ENCODE measurements around the gene TGIF2. TPM values are rescaled to one million over a fixed set of nuclear protein-coding genes. Genes with fewer than 3 reads are reported as not detected.

TGIF2 gene
- total and polyA plus RNA-seq, 2 experiments from 2014 or later: 6.7 to 9.3 TPM

DNA sequence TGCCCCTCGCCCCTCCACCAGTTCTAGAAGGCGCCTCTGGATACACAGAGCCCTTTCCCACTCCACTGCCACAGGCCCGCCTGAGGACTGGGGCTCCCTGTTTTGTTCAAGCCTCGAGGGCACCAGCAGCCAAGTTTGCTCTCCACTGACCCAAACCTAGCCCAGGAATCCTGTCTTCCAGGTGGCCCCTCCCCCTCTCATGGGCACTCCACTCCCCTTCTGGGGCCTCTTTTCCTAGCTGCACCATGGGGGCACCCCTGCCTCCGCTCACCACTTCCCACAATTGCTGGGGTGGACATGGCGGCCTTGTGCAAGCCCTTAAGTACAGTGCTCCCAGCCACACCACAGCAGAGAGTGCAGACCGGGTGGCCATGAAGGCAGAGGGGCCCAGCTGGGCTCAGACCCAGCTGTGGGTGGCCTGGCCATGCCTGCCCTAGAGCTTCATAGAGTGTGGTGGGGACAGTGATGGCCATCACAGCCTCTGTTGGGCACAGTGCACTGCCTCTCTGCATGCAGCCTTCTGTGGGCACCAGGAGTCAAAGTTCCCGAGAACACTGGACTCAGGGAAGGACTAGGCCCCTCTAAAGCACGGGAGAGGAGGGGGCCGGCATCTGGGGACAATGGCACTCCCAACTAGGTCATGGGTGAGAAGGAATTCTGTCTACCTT is 30.7 kb upstream of the TGIF2 start:
- in situ Hi-C loops (cut with MboI): no loop called here
- DNase-seq: no peak
- H4K20me1 ChIP-seq (ENCODE audit: insufficient read depth): peaks cover 4% of the 10 kb centered on the region; the same call in 1 of the 2 replicates
- H3K4me2 ChIP-seq (ENCODE audit: unreplicated experiment): peak overlapping the region; percentile 91
- no peak overlapping the region for H2AFZ ChIP-seq
- 81 to 88% methylated on average over 9 to 10 of the region's 10 CpGs for WGBS, 2 experiments (ENCODE audit: low coverage in 1 of 2, low lambda C conversion rate in 2 of 2, missing lambda C conversion rate in 2 of 2)
- H3K9ac ChIP-seq: peak overlapping the region; percentile 95
- peak overlapping the region; percentile 97 for H3K4me3 ChIP-seq
- H3K27me3 ChIP-seq (replicated peaks; ENCODE audit: insufficient read depth): no peaks in the 10 kb centered on the region
- H3F3A ChIP-seq (ENCODE audit: insufficient read depth): peaks cover 44% of the 10 kb centered on the region
- TF ChIP-seq EZH2phosphoT487 (IDR thresholded peaks at IDR 0.05; ENCODE audit: insufficient read depth, low read depth) (no peak), EZH2 (IDR thresholded peaks at IDR 0.05; ENCODE audit: insufficient read depth, poor library complexity, severe bottlenecking) (no peak)
- no peaks in the 10 kb centered on the region for H3K9me3 ChIP-seq (ENCODE audit: low read depth)
- H3K27ac ChIP-seq: peak overlapping the region; percentile 88
- peaks cover 22% of the 10 kb centered on the region for H3K4me1 ChIP-seq (ENCODE audit: insufficient read depth)
- H3K9me2 ChIP-seq (ENCODE audit: insufficient read depth): no peaks in the 10 kb centered on the region
- peaks cover 49% of the 10 kb centered on the region for H3K79me2 ChIP-seq (ENCODE audit: insufficient read depth)
- peaks cover 26% of the 10 kb centered on the region for H3K36me3 ChIP-seq (ENCODE audit: low read depth)

DNA sequence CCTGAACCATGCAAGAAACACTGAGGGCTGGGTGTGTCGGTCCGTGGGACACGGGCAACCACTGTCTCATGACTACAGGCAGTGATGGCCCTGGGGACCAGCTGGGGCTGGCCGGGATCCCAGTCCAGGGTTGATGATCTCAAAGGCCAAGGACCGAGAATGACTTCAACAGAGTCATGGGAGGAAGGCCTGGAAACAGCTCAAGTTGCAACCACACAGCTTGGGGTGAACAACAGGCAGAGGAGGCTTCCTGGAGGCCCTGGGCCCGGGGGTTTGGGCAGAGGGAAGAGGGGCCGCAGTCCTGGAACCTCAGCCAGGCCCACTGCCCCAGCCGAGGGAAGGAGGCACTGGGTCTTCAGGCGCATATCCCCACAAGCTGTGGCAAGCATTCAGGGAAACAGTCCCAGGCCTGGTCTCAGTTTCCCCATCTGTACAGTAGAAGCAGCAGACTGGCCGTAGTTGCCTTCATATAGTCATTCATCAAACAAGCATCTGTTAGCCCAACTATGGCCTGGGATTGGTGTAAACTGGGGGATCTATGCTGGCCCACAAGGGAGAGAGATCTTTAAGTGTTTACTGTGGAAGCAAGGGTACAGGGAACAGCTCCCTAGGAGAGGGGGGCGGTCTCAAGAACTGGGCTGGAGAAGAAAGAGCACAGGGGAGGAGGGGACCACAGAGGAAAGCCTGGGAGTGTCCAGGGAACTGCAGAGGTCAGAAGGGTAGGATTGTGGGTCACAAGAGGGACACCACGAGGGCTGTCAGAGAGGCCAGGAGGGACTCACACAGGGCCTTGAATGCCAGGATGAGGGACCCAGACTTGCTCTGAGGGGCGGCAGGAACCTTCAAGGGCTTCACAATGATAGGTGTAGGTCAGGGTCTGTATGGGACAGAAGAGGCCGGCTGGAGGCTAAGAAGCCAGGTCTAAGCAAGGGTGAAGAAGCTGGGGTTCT is 29.9 kb upstream of the TGIF2 start:
- Histone ChIP-seq H3K9me3 (ENCODE audit: low read depth) (no peaks in the 10 kb centered on the region), H3F3A (ENCODE audit: insufficient read depth) (peaks cover 42% of the 10 kb centered on the region), H3K9me2 (ENCODE audit: insufficient read depth) (no peaks in the 10 kb centered on the region), H3K36me3 (ENCODE audit: low read depth) (peaks cover 29% of the 10 kb centered on the region), H3K4me1 (ENCODE audit: insufficient read depth) (peaks cover 22% of the 10 kb centered on the region), H3K4me2 (ENCODE audit: unreplicated experiment) (peak overlapping the region; percentile 91), H3K9ac (peak overlapping the region; percentile 95), H2AFZ (no peak overlapping the region), H3K27ac (peak overlapping the region; percentile 88), H4K20me1 (ENCODE audit: insufficient read depth) (peaks cover 4% of the 10 kb centered on the region; the same call in 1 of the 2 replicates), H3K27me3 (replicated peaks; ENCODE audit: insufficient read depth) (no peaks in the 10 kb centered on the region), H3K4me3 (peak overlapping the region; percentile 97), H3K79me2 (ENCODE audit: insufficient read depth) (peaks cover 49% of the 10 kb centered on the region)
- in situ Hi-C loops (cut with MboI): no loop called here
- DNase-seq: peak; percentile 92
- TF ChIP-seq EZH2 (IDR thresholded peaks at IDR 0.05; ENCODE audit: insufficient read depth, poor library complexity, severe bottlenecking): no peak
- no peak for TF ChIP-seq EZH2phosphoT487 (IDR thresholded peaks at IDR 0.05; ENCODE audit: insufficient read depth, low read depth)
- WGBS, 2 experiments (ENCODE audit: low coverage in 1 of 2, low lambda C conversion rate in 2 of 2, missing lambda C conversion rate in 2 of 2): 42 to 45% methylated on average over 13 to 14 of the region's 14 CpGs

DNA sequence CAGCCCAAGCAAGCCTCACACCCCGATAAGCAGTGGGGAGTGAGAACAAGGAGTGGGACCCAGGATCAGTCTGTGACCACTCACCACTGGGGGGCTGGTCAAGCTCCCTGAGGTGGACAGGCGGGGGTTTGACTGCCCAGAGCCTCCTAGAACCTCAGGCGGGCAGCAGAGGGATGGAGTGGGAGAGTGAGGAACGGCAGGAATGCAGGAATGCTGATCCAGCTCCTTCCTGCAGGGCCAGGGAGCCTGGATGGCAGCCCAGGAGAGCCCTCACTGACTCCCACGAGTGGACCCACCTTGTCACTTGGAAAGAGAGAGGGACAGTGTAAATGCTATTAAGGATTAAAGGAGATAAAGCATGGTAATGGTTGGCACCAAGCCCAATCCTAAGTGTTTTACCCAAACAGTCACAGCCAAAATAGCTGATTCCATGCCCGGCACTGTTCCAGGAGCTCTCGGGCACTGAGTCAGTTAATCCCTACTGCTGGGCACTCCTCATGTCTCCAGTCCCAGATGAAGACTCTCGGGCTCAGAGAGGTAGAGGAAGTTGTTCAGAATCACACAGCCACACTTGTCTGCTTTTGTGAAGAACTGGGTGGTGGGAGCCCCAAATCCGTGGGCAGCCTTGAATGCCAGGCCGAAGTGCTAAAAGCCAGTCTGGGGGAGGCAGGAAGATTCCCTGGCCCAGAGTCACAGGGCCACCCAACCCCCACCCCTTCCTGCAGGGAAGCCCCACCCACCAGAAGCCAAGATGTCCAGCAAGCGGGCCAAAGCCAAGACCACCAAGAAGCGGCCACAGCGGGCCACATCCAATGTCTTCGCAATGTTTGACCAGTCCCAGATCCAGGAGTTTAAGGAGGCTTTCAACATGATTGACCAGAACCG is 29.0 kb upstream of the TGIF2 start:
- in situ Hi-C loops (cut with MboI): no loop called here
- H3K9me3 ChIP-seq (ENCODE audit: low read depth): no peaks in the 10 kb centered on the region
- peaks cover 47% of the 10 kb centered on the region for H3F3A ChIP-seq (ENCODE audit: insufficient read depth)
- peak overlapping the region; percentile 88 for H3K27ac ChIP-seq
- H3K4me2 ChIP-seq (ENCODE audit: unreplicated experiment): peak overlapping the region; percentile 91
- peaks cover 22% of the 10 kb centered on the region for H3K4me1 ChIP-seq (ENCODE audit: insufficient read depth)
- peaks cover 49% of the 10 kb centered on the region for H3K79me2 ChIP-seq (ENCODE audit: insufficient read depth)
- no peaks in the 10 kb centered on the region for H3K9me2 ChIP-seq (ENCODE audit: insufficient read depth)
- WGBS, 2 experiments (ENCODE audit: low coverage in 1 of 2, low lambda C conversion rate in 2 of 2, missing lambda C conversion rate in 2 of 2): 56% methylated on average over 15 of the region's 15 CpGs
- H4K20me1 ChIP-seq (ENCODE audit: insufficient read depth): peaks cover 4% of the 10 kb centered on the region; the same call in 1 of the 2 replicates
- TF ChIP-seq EZH2 (IDR thresholded peaks at IDR 0.05; ENCODE audit: insufficient read depth, poor library complexity, severe bottlenecking): no peak
- no peak for TF ChIP-seq EZH2phosphoT487 (IDR thresholded peaks at IDR 0.05; ENCODE audit: insufficient read depth, low read depth)
- H3K4me3 ChIP-seq: peak overlapping the region; percentile 97
- peak; percentile 89 for DNase-seq
- peak overlapping the region; percentile 95 for H3K9ac ChIP-seq
- peaks cover 34% of the 10 kb centered on the region for H3K36me3 ChIP-seq (ENCODE audit: low read depth)
- no peaks in the 10 kb centered on the region for H3K27me3 ChIP-seq (replicated peaks; ENCODE audit: insufficient read depth)
- H2AFZ ChIP-seq: no peak overlapping the region

Data from GM23248 (cell line).